Upper lobe of left lung (tissue), 4 donors: ENCODE measurements around the gene TMCC3.

ENCODE experiments used
- EP300 ChIP-seq, 4 donors: sonication (generic); formaldehyde crosslinking; IDR thresholded peaks; one replicate each; pipeline ENCODE4 v1.5.1; 2017; ENCODE audit warnings: antibody characterized with exemption in 4 of 4, control low read depth in 2 of 4
- POLR2A ChIP-seq, 4 donors: fragments of 450-650 bp; IDR thresholded peaks; one replicate each; pipeline ENCODE4 v1.5.1; 2016 to 2017; ENCODE audit warnings: antibody characterized with exemption in 4 of 4, mild to moderate bottlenecking in 2 of 4
- POLR2AphosphoS5 ChIP-seq, 2 donors: sonication (generic); formaldehyde crosslinking; IDR thresholded peaks; one replicate each; pipeline ENCODE4 v1.5.1; 2017; ENCODE audit warnings: antibody characterized with exemption in 2 of 2
- TF ChIP-seq, protein P1 (sequence below), 6 experiments: fragments of 450-650 bp in 4 of 6; fragments of 200-600 bp in 2 of 6; sonication (generic) in 2 of 6; IDR thresholded peaks; one replicate each; pipeline ENCODE4 v1.5.1; 2016 to 2019; ENCODE audit warnings: antibody characterized with exemption in 6 of 6

GRCh38 chr12:94620621-94621020 is 29.7 kb downstream of the TMCC3 start:
- TF ChIP-seq, protein P1, sequence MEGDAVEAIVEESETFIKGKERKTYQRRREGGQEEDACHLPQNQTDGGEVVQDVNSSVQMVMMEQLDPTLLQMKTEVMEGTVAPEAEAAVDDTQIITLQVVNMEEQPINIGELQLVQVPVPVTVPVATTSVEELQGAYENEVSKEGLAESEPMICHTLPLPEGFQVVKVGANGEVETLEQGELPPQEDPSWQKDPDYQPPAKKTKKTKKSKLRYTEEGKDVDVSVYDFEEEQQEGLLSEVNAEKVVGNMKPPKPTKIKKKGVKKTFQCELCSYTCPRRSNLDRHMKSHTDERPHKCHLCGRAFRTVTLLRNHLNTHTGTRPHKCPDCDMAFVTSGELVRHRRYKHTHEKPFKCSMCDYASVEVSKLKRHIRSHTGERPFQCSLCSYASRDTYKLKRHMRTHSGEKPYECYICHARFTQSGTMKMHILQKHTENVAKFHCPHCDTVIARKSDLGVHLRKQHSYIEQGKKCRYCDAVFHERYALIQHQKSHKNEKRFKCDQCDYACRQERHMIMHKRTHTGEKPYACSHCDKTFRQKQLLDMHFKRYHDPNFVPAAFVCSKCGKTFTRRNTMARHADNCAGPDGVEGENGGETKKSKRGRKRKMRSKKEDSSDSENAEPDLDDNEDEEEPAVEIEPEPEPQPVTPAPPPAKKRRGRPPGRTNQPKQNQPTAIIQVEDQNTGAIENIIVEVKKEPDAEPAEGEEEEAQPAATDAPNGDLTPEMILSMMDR (IDR thresholded peaks at IDR 0.05): no peak
- TF ChIP-seq POLR2AphosphoS5 (IDR thresholded peaks at IDR 0.05) (no peak), POLR2A (IDR thresholded peaks at IDR 0.05) (no peak), EP300 (IDR thresholded peaks at IDR 0.05) (no peak)
